Spleen (tissue), 7 donors: ENCODE results near the gene TENM4.

Experiments used
- CTCF ChIP-seq, 11 experiments: fragments of 200-600 bp in 7 of 11; fragments of 450-650 bp in 4 of 11; sonication (generic) in 4 of 11; IDR thresholded peaks in 8 of 11; conservative IDR thresholded peaks in 3 of 11; 1 replicate in 7 of 11; 2 replicates in 4 of 11; pipeline versions ENCODE4 v1.4.0 to v1.8.0; 2016 to 2021; ENCODE audit warnings: antibody characterized with exemption in 11 of 11, inconsistent platforms in 4 of 11, mild to moderate bottlenecking in 1 of 11
- POLR2AphosphoS5 ChIP-seq, 3 donors: sonication (generic); formaldehyde crosslinking; IDR thresholded peaks; one replicate each; pipeline ENCODE4 v1.5.1; 2017; ENCODE audit warnings: antibody characterized with exemption in 3 of 3
- donor health status: DM: no; HTN: no; CAD: no; lungs with moderate emphysema.
- donor health status: DM: no; HTN: no; CAD: no.
- donor health status: DM: no; HTN: no; CAD: no.

GRCh38 chr11:79403839-79404238 lies 37.0 kb downstream of the TENM4 start:
- TF ChIP-seq CTCF (IDR thresholded peaks at IDR 0.05 in 8 of 11, conservative IDR thresholded peaks at IDR 0.05 in 3 of 11) (no peak), POLR2AphosphoS5 (IDR thresholded peaks at IDR 0.05) (no peak)
